ENCODE data around the gene TMEM74B.

Gene TMEM74B

GRCh38 chr20:1134355-1134754 is 50.4 kb downstream of the TMEM74B start:
- no peak for DNase-seq

- DNase-seq: no peak
These were observed 53.4 kb downstream of the TMEM74B start for GRCh38 chr20:1131354-1131753.

DNA sequence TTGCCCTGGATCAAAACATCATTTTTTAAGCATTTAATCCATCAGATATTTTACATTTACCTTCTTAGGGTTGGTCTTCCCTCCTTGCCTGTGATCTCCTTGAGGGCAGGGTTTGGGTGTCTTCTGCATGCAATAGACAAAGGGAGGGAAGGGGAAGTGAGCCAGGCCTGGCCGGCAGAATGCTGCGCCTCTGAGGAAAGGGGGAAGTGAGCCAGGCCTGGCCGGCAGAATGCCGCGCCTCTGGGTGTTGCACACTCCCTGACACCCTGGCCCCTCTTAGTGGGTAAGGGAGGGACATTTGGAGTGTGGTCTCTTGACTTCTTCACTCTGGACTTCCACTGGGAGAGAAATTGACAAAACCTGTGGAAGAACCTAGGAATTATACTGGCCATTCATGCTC is 53.9 kb downstream of the TMEM74B start:
- DNase-seq: no peak

Measured in fibroblast of skin of back (primary cell).